Pancreas (tissue), 10 donors: Measurements from ENCODE around the gene ZCCHC7. TPM values are rescaled to one million over a fixed set of nuclear protein-coding genes. Genes with fewer than 3 reads are reported as not detected.

Experiments
- ATAC-seq, 4 donors: fragments of 200-7000 bp; cut with Tn5 transposase; one replicate each; pipeline versions ENCODE4 v1.8.0 to v1.9.1; 2020; ENCODE audit warnings: mild to moderate bottlenecking in 4 of 4, moderate library complexity in 4 of 4
- DNase-seq, 6 donors: peaks; one replicate each; pipeline ENCODE4 v3.0.0-alpha.2; 2020
- FAIRE-seq: peaks from 2 replicates; lab custom pipeline; 2012; peaks lifted over from hg19 to GRCh38; lab: Jason Lieb, UNC
- H3K27ac ChIP-seq, 4 donors: fragments of 200-600 bp; sonication (generic); 1 replicate in 3 of 4; 2 replicates in 1 of 4; pipeline versions ENCODE4 v1.5.0 to v1.8.0; 2020
- H3K27me3 ChIP-seq, 4 donors: fragments of 200-600 bp; one replicate each; pipeline ENCODE4 v1.8.0; 2021
- H3K36me3 ChIP-seq, 3 donors: fragments of 200-600 bp; sonication (generic) in 1 of 3; one replicate each; pipeline versions ENCODE4 v1.5.0 to v1.8.0; 2020 to 2021
- H3K4me1 ChIP-seq, 3 donors: fragments of 200-600 bp; one replicate each; pipeline ENCODE4 v1.8.0; 2021
- H3K4me3 ChIP-seq, 4 donors: fragments of 200-600 bp; sonication (generic) in 2 of 4; one replicate each; pipeline versions ENCODE4 v1.5.0 to v1.8.0; 2020 to 2021
- H3K9me3 ChIP-seq, 4 donors: fragments of 200-600 bp; one replicate each; pipeline ENCODE4 v1.8.0; 2021
- CTCF ChIP-seq, 4 donors: fragments of 200-600 bp; sonication (generic) in 3 of 4; IDR thresholded peaks; one replicate each; pipeline versions ENCODE4 v1.5.0 to v1.8.0; 2021; ENCODE audit warnings: antibody characterized with exemption in 4 of 4
- WGBS, 2 donors: extraction: QIAGEN DNeasy Blood & Tissue Kit; methylation state at CpG; one replicate each; pipeline ENCODE4 v1.1.7; 2013; 5-methylcytosine and 5-hydroxymethylcytosine counted together
- intact Hi-C, 3 donors: fragments of 100-400 bp; cut with DNase I; formaldehyde crosslinking; loops; one replicate each; pipeline versions ENCODE4 v1.11.1 to v1.14.2; 2022
- polyA plus RNA-seq, 2 donors: library from polyadenylated mRNA; stranded (reverse); fragments of 200-250 nt; gene quantifications; one replicate each; pipeline ENCODE4 v1.2.3, GENCODE V29; 2013
- total RNA-seq, 6 donors: library from RNA; stranded (reverse); fragmentation: NEBNext Ultra II Directional in 4 of 6; extraction: Animal tissue kit (Norgen Biotek cat#: 25700) in 4 of 6; gene quantifications; one replicate each; pipeline versions ENCODE4 v1.2.1 to v1.2.4, GENCODE V29; 2021 to 2023
- donor health status: healthy with polysubstance abuse.
- donor health status: DM: no; HTN: no; CAD: no; lungs with moderate emphysema.
- donor health status: DM: no; HTN: no; CAD: no.
- donor health status: control.
- donor health status: control.
- donor health status: Bipolar disorder and iron deficiency.
- donor health status: DM: yes; HTN: yes; CAD: no.
- donor health status: DM: no; HTN: no; CAD: no.
- donor health status: DM: no; HTN: no; CAD: no.
- donor health status: DM: yes; HTN: yes; CAD: no.

Gene ZCCHC7
- total and polyA plus RNA-seq, 8 donors: 8.1 to 17.4 (median 14.4) TPM

DNA sequence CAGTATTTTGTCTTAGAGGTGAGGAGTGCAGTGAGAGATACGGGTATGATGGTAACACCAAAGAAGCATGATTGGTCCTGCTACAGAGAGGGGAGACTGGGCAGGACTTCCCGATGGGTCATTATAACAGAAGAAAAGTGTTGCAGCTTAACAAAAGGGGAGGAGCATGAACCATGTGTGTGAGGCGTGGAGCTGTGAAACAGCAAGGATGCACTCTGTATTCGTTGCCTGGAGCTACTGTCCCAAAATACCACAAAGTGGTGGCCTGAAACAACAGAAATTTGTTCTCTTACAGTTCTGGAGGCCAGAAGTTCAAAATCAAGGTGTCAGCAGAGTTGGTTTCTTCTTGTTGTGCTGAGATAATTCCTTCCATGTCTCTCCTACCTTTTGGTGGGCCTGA, 242.8 kb downstream of the ZCCHC7 start:
- H3K9me3 ChIP-seq: no peaks in the 10 kb centered on the region
- WGBS, 2 donors: 92 to 99% methylated on average over 4 of the region's 4 CpGs
- FAIRE-seq (no peak), DNase-seq (no peak), ATAC-seq (no peak)
- H3K27ac ChIP-seq: no peak overlapping the region
- H3K4me1 ChIP-seq: no peaks in the 10 kb centered on the region
- intact Hi-C loops: no loop called here
- H3K4me3 ChIP-seq: no peak overlapping the region
- no peaks in the 10 kb centered on the region for H3K27me3 ChIP-seq
- TF ChIP-seq CTCF (IDR thresholded peaks at IDR 0.05): no peak
- H3K36me3 ChIP-seq: no peaks in the 10 kb centered on the region

DNA sequence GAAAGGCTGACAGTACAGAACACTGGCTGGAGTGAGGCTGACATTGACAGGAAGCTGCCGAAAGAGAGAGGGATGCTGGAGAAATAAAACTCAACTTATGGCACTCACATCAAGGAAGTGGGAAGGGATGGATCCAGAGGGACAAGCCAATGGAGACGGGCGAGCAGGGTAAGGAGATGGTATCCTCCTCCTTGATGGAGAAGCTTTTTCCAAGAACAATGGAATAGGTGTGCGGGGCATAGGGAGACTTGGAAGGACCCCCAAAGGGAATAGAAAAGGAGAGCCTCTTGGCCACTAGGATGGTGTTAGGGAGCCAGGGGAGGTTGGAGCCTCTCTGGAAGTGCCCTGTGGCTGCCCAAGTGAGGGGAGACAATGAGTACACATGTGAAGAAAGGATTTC, 243.8 kb downstream of the ZCCHC7 start:
- DNase-seq: no peak
- Histone ChIP-seq H3K4me3 (no peak overlapping the region), H3K4me1 (no peaks in the 10 kb centered on the region), H3K27me3 (no peaks in the 10 kb centered on the region), H3K36me3 (no peaks in the 10 kb centered on the region), H3K9me3 (no peaks in the 10 kb centered on the region), H3K27ac (no peak overlapping the region)
- FAIRE-seq: no peak
- intact Hi-C loops: no loop called here
- ATAC-seq: no peak
- WGBS, 2 donors: 83 to 89% methylated on average over 4 of the region's 4 CpGs
- TF ChIP-seq CTCF (IDR thresholded peaks at IDR 0.05): no peak

DNA sequence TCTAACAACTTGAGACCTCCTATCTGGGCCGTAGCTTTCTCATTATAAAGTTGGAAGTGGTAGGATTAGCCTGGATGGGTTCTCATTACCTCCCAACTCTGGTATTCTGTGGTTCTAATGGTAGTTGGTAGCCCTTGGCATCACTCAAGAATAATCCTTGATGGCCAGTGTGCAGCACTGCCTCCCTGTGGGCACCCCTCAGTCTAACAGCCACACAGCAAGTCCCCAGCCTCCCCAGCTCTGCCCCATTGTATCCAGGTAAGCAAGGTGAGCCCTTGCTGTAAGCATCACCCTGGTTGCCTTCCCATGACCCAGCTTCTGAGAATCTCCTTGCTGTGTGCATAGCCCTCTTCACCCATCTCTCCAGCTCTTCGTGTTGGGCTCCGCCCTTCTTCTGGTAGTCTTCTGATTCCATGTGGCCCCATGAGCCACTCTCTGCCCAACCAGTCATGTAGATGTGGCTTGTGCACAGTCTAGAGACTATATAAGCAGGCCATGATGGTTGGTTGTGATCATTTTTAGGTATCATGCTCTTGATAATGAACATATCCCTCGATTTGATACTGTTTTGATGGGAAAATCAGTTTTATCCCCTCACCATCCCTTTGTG, 244.5 kb downstream of the ZCCHC7 start:
- intact Hi-C loops: no loop called here
- TF ChIP-seq CTCF (IDR thresholded peaks at IDR 0.05): no peak
- no peak overlapping the region for H3K4me3 ChIP-seq
- no peaks in the 10 kb centered on the region for H3K36me3 ChIP-seq
- no peaks in the 10 kb centered on the region for H3K4me1 ChIP-seq
- no peaks in the 10 kb centered on the region for H3K9me3 ChIP-seq
- no peaks in the 10 kb centered on the region for H3K27me3 ChIP-seq
- 79 to 86% methylated on average over 4 of the region's 4 CpGs for WGBS, 2 donors
- DNase-seq: peak in 1 of 6 donors; percentile 17
- ATAC-seq: peak in 3 of 4 donors; percentile 41 to 67 (median 65)
- no peak overlapping the region for H3K27ac ChIP-seq
- FAIRE-seq: no peak

DNA sequence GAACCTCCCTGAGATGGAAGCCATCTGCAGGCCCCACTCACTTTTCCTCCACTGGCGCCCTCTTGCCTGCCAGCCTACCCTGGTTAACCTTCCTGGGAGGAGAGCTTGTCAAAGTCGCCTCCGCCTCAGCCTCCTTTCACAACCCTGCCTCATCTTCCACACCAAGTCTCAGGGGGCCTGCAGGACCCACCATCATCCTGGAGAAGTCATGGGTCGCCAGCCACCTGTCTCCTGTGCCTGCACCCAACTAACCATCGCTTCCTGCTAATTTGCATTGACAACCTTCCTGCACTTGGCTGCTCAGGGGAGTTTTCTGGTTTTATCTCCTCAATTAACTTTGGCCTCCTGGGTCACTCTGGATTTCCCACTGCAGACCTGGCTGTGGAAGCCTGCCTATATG, 249.3 kb downstream of the ZCCHC7 start:
- no peaks in the 10 kb centered on the region for H3K36me3 ChIP-seq
- no peaks in the 10 kb centered on the region for H3K9me3 ChIP-seq
- 94 to 96% methylated on average over 5 of the region's 5 CpGs for WGBS, 2 donors
- no peaks in the 10 kb centered on the region for H3K27me3 ChIP-seq
- FAIRE-seq (no peak), DNase-seq (no peak), ATAC-seq (no peak)
- intact Hi-C loops: loop anchor here in 1 of 3 donors (10.0 kb wide), 1 partner anchor 485 kb away; no protein-coding TSS in a partner anchor
- no peaks in the 10 kb centered on the region for H3K4me1 ChIP-seq
- no peak for TF ChIP-seq CTCF (IDR thresholded peaks at IDR 0.05)
- no peak overlapping the region for H3K4me3 ChIP-seq
- H3K27ac ChIP-seq: no peak overlapping the region

DNA sequence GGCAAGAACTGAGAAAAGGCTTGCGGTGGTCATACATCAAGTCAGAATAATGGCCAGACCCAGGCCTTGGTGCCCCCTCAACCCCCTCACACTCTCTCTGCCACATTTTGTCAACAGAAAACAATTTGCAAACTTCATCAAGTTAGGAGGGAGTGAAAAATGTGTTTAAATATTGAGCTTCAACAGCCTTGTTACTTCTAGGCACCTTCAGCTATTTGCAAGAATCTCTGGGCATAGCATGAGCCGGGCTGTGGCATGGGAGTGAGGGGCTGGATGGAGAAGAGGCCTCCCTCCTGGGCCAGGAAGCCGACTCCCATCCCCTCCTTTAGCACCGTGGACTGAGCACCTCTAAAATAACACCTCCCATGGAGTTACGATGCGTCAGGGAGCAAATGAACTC, 249.9 kb downstream of the ZCCHC7 start:
- intact Hi-C loops: loop anchor here in 1 of 3 donors (10.0 kb wide), 1 partner anchor 485 kb away; no protein-coding TSS in a partner anchor

More for the DNA sequence above, 249.9 kb downstream of the ZCCHC7 start:
- WGBS, 2 donors: 87% methylated on average over 6 of the region's 6 CpGs
- no peaks in the 10 kb centered on the region for H3K9me3 ChIP-seq
- H3K27me3 ChIP-seq: no peaks in the 10 kb centered on the region
- ATAC-seq (no peak), FAIRE-seq (no peak), DNase-seq (no peak)
- TF ChIP-seq CTCF (IDR thresholded peaks at IDR 0.05): no peak
- no peak overlapping the region for H3K27ac ChIP-seq
- no peak overlapping the region for H3K4me3 ChIP-seq
- no peaks in the 10 kb centered on the region for H3K4me1 ChIP-seq
- no peaks in the 10 kb centered on the region for H3K36me3 ChIP-seq
